Effector CD8-positive, alpha-beta T cell (primary cell): ENCODE results near the gene NTHL1.

Experiments
- DNase-seq: peaks from one replicate; lab custom pipeline; 2025; lab: John Stamatoyannopoulos, UW
- total RNA-seq, 4 experiments: gene quantifications; one replicate each; lab custom pipeline; 2026; lab: John Stamatoyannopoulos, UW

The NTHL1 gene
- 9.3 to 13.6 (median 10.4) reads per million in 4 experiments for total RNA-seq

DNA sequence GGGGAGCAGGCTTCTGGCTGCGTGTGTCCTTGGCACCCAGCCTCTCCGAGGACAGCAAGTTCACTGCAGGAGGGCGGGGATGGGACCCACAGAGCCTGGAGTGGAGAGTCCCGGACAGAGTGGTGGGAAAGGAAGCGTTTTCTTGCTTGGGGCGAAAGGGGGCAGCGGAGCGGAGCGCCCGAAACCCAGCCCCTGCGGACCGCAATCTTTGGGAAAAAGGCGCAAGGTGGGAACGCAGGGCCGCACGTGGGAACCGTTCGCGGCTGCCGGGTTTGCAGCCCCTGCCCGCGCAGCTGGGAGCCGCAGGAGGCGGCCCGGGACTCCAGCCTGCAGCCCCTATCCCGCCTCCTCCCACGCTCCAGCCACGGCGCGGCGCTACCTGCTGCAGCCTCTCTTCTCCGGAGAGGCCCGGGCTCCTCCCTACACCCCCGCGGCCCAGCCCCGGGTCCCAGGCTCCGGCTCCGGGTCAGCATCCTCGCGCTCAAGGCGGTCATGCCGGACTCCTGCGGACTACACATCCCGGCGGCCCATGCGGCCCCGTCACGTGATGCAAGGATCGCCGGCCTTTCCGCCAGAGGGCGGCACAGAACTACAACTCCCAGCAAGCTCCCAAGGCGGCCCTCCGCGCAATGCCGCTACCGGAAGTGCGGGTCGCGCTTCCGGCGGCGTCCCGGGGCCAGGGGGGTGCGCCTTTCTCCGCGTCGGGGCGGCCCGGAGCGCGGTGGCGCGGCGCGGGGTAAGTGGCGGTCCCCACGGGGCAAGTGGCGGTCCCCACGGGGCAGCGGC is at the start of gene NTHL1, which contains the start of gene TSC2:
TSS of gene NTHL1 (minus strand) at position 505 of the 786 bp plus-strand sequence. CDS start at position 494, 11 bp downstream.
TSS of gene TSC2 (plus strand) at position 656 of the 786 bp plus-strand sequence. CDS start 631 bp downstream, outside the sequence.
- peak; percentile 89 for DNase-seq

DNA sequence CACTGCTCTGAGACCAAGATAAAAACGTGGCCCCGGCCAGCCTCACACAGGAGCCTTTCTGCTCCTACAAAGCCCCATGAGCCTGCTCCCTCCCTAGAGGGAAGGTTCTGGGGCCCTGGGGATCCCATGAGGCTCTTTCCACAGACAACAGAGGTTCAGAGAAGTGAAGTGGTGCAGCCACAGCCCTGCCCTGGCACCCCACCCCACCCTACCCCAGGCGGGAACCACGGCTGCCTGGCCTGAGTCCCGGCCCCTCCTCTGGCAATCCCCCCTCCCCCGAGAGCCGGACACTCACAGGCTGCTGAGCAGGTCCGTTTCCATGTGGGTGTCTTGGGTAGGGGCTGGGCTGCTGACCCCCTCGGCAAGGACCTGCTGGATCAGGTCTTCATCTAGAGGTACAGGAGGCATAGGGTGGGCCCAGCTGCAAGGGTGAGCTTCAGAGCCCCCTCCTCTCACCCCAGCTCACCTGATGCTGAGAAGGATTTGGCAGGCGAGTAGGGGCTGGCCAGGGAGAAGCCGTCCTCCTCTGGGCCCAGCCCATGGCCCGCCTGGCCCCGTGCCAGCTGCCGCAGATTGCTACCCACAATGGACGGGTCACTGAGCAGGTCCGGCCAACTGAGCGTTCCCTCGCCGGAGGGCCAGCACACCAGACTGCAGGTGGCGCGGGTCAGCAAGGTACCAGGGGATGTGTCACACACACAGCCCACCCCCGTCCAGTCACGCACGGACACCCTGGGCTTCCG is 49.4 kb upstream of the NTHL1 start:
- DNase-seq, result no peak

DNA sequence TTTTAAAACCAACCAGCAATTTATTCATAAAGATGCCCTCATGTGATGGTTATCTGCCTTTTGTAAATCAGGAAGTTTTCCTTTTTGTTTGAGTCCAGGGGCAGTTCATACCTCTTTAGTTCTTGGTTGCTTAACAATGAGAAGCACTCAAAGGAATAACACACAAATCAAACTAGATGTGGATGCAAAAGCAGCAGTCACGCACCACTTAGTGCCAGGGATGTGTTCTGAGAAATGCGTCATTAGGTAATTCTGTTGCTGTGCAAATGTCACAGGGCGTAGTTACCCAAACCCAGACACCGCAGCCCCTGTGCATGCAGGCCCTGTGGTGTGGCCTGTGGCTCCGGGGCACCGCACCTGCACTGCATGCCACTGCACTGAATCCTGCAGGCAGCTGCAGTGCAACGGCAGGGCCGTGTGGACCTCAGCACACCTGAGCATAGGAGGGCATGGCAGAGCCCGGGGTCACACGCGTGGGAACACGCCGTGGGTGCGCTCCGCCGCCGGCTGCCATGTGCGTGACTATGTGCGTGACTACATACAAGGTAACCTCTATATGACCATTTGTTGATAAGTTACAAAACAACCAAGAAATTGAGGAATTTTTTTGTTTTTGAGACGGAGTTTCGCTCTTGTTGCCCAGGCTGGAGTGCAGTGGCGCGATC is 48.4 kb upstream of the NTHL1 start:
- DNase-seq, result no peak

- no peak for DNase-seq
Measured at GRCh38 chr16:2095315-2095853, 47.8 kb upstream of the NTHL1 start.

DNA sequence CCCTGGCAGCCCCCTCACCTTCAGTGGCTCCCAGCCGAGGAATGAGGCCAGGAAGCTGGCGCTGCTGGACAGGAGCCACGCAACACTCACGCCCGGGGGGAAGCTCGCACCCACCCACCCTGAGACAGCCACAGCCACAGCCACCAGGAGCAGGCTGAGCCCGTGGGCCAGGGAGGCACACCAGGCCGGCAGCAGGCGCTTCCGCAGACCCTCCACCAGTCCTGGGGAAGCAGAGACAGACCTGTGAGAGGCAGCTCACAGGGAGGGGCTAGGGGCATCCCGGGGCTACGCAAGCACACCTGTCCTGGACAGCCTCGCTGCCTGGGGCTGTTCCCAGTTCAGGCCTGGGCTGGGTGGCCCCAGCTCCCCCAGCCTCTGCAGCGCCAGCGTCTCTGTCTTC is 46.2 kb upstream of the NTHL1 start:
- no peak for DNase-seq

DNA sequence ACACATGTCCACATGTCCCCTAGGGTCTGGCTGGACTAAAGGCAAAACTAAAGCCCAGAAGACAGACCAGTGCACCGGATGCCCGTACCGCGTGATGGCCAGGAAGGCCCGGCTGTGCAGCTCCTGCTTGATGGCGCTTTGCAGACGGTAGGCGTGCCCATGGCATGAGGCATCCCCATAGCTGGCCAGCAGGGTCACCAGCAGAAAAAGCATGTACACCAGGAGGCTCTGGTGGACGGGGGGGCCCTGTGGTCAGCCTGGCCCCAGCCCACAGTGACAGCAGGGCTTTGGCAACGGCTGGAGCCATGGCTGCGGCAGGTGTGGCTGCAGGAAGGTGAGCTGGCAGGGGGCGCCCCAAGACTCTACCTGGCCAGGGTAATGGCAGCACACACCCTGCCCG is 45.2 kb upstream of the NTHL1 start:
- DNase-seq, result no peak

DNA sequence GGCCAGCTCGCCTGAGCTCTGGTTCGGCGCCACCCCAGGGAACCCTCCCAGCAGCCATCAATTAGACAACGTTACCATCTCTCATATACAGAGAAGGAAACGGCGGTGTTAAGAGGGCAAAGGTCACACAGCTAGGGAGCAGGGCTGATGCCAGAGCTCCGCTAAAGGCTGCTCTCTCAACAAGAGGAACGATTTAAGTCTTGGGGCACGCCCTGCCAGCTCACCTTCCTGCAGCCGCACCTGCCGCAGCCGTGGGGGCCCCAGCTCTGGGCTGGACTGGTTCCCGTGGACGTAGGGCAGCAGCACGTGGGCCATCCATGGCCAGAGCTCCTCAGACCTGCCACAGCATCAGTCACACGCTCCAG is 44.6 kb upstream of the NTHL1 start:
- DNase-seq, result no peak

DNA sequence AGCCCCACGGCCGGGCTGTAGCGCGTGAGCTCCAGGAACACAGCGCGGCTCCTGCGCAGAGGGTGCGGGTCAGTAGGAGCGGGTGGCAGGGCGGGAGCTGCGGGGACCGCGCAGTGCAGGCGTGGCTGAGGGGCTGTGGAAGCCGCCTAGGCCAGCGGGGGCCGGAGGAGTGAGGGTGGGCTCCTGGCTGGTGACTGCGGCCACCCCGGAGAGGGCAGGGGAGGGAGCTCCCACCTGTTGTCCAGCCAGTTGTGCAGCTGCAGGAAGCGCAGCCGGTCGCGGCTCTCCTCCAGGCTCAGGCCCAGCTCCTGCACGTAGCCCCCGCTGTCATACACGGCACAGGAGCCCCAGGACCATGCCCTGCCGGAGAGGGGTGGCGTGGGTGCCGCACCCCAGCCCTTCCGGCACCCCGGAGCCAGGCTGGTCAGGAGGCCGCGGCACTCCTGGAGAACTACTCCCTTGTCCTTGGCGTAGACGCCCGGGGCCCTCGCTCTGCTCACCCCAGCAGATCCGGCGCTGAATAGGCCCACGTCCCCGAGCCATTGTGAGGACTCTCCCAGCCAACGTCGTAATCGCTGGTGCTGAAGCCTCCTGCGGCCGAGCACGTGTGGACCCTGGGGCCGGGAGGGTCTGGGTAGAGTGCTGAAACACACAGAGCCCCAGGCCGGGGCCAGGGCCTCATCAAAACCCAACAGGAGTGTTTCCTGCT is 44.1 kb upstream of the NTHL1 start:
- no peak for DNase-seq

- DNase-seq, result peak; percentile 9
Measured at GRCh38 chr16:2090777-2091546, 43.3 kb upstream of the NTHL1 start.

DNA sequence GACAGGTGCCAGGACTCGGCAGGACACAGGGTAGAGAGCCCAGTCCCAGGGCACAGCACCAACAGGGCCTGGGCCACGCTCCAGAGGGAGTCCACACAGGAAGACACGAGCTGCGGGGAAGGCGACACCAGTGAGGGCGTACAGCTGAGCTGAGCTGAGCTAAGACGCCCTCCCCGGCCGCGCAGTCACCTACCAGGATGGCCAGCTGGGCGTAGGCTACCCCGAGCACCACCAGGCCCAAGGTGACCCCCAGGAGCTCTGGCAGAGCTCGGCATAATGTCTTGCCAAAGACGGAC is 42.8 kb upstream of the NTHL1 start:
- no peak for DNase-seq

- no peak for DNase-seq
Measured at GRCh38 chr16:2089706-2090480, 42.3 kb upstream of the NTHL1 start.

- DNase-seq, result no peak
Measured at GRCh38 chr16:2088759-2089358, 41.2 kb upstream of the NTHL1 start.

DNA sequence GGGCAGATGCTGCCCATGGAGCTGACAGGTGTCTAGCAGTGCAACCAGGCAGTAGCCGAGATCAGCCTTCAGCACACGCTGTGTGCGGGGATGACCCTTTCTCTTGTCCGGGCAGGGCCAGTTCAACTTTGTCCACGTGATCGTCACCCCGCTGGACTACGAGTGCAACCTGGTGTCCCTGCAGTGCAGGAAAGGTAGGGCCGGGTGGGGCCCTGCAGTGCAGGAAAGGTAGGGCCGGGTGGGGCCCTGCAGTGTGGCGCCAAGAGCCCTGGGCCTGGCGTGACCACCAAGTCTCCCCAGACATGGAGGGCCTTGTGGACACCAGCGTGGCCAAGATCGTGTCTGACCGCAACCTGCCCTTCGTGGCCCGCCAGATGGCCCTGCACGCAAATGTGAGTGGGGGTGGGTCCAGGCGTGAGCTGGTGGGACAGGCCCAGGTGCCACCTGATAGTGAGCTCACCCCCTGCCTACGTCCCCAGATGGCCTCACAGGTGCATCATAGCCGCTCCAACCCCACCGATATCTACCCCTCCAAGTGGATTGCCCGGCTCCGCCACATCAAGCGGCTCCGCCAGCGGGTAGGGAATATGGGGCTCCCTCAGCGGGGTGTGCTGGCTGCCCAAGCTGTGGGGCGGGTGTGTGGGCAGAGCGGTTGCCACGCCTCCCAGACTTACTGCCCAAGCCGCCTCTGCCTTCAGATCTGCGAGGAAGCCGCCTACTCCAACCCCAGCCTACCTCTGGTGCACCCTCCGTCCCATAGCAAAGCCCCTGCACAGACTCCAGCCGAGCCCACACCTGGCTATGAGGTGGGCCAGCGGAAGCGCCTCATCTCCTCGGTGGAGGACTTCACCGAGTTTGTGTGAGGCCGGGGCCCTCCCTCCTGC is 40.4 kb upstream of the NTHL1 start:
- DNase-seq, result no peak

DNA sequence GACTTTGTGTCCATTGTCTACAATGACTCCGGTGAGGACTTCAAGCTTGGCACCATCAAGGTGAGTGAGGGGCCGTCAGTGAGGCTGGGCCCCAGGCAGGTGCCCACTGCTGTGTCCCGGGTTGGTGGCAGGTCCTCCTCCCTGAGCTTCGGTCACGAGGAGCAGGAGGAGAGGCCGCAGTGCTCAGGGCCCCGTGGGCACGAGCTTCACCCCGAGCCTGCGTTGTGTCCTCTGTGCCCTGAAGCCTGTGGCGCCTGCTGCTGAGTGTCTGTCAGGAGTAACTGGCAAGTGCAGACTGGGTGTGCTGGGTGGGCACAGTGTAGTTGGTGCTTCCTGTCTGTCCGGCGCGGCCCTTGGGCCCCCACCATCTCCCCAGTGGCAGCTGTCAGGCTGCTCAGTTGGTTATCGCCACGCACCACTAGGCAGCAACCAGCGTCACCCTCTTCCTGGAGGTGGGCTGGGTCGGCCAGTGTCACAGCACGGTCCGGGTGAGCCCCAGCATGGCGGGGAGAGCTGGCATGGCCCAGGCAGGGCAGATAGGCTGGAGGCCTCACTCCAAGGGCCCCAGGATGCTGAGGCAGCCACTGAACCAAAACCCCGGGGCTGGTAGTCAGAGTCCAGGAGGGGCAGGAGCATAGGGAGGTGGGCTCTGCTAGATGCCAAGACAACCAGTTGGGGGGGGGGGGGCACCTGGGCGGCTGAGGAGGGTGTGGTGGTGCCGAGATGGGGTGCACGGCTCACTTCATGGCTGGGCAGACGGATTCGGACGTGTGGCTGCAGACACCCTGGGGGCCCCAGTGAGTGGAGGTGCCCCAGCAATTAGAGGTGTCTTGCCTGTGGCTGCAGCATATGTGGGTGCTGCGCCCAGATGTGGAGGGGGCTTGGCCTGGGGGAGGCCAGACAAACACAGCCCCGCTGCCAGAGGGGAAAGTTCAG is 39.4 kb upstream of the NTHL1 start:
- DNase-seq, result no peak

- no peak for DNase-seq
Measured at GRCh38 chr16:2086106-2086742, 38.6 kb upstream of the NTHL1 start.

GRCh38 chr16:2085669-2086068 is 38.0 kb upstream of the NTHL1 start:
- DNase-seq, result no peak
